Loucy (cell line): Measurements from ENCODE around the gene SLC26A3.

Source experiments
- EZH2phosphoT487 ChIP-seq: fragments of 200-600 bp; IDR thresholded peaks from 2 replicates; pipeline ENCODE4 v1.6.1; 2018; ENCODE audit warnings: antibody characterized with exemption, mild to moderate bottlenecking, moderate library complexity, borderline replicate concordance
- TF ChIP-seq, protein P1 (sequence below): fragments of 200-600 bp; sonication (generic); conservative IDR thresholded peaks from 2 replicates; pipeline ENCODE4 v1.5.1; 2014; ENCODE audit warnings: mild to moderate bottlenecking, antibody characterized with exemption, low read length

DNA sequence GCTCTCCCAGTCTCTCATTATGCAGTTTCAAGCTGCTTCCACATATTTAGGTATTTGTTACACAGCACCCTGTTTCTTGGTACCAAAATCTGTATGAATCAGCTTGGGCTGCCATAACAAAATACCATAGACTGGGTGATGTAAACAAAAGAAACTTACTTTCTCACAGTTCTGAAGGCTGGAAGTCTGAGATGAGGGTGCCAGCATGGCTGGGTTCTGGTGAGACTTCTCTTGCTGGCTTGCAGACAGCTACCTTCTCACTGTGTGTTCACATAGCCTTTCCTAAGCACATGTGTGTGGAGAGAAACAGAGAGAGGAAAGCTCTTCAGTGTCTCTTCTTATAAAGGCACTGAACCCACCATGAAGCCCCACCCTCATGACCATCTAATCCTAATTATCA lies 74.7 kb downstream of the SLC26A3 start:
- TF ChIP-seq, protein P1, sequence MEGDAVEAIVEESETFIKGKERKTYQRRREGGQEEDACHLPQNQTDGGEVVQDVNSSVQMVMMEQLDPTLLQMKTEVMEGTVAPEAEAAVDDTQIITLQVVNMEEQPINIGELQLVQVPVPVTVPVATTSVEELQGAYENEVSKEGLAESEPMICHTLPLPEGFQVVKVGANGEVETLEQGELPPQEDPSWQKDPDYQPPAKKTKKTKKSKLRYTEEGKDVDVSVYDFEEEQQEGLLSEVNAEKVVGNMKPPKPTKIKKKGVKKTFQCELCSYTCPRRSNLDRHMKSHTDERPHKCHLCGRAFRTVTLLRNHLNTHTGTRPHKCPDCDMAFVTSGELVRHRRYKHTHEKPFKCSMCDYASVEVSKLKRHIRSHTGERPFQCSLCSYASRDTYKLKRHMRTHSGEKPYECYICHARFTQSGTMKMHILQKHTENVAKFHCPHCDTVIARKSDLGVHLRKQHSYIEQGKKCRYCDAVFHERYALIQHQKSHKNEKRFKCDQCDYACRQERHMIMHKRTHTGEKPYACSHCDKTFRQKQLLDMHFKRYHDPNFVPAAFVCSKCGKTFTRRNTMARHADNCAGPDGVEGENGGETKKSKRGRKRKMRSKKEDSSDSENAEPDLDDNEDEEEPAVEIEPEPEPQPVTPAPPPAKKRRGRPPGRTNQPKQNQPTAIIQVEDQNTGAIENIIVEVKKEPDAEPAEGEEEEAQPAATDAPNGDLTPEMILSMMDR: no peak
- no peak for TF ChIP-seq EZH2phosphoT487
